ENCODE data around the gene TAAR1. TPM values are rescaled to one million over a fixed set of nuclear protein-coding genes. Genes with fewer than 3 reads are reported as not detected.
"Not testable (repeated sequence)": the region's sequence is repeated elsewhere in the genome, so short reads cannot be mapped to it uniquely, and the experiment has no call there.

Gene TAAR1
- total RNA-seq, 1 experiment from 2014 or later = not detected

DNA sequence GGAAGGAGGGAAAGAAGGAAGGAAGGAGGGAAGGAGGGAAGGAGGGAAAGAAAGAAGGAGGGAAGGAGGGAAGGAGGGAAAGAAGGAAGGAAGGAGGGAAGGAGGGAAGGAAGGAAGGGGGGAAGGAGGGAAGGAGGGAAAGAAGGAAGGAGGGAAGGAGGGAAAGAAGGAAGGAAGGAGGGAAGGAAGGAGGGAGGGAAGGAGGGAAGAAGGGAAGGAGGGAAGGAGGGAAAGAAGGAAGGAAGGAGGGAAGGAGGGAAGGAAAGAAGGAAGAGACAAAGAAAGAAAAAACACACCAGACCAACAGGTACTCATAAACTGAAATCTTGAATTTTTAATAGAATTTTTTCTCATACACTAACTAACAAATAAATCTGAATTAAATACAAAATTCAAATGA lies 58.1 kb downstream of the TAAR1 start:
- not testable (repeated sequence) for DNase-seq (ENCODE audit: extremely low read depth, low read depth)

DNA sequence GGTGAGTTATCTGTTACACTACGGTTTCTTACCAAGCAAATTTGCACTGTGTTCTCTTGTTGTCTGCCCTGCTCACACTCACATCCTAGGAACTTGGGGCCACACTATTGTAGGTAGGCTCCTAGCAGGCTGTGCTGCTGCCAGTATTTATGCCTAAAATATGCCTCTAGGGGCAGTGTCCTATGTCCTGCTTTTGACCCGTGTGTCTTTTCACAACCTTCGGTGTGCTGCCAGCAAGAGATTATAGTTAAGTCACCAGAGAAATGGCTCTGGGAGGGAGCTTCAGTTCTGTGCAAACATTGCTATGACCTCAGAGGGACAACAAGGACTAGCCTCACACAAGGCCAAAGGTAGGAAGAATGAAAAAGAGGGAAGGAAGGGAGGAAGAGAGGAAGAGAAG lies 60.5 kb downstream of the TAAR1 start:
- DNase-seq (ENCODE audit: extremely low read depth, low read depth) = peak; percentile 16

DNA sequence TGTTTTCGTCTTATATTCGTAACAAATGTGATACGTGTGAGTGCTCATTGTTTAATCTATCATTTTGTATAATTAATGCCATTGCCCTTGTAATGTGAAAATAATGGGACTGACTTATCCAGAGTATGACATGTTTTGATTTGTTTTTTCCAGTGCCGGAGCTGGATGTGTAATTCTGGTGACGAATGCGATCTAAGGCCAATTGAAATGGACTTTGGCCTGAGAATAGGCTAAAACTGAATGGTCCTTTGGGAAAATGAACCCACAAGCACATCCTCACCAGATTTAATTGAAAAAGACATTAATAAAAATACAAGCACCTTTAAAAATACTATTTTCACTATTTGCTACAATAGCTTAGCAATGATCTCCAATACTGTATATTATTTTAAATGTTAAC lies 62.8 kb downstream of the TAAR1 start:
- DNase-seq (ENCODE audit: extremely low read depth, low read depth) = no peak

Other genes with a start within 250 kb of the TAAR1 start
- gene STX7, start 146.1 kb downstream of the TAAR1 start, total RNA-seq (2014; rRNA removed; shearing (Covaris generic)) = 8.2 and 10.0 TPM in 2 replicates
- gene TAAR9, start 120.9 kb downstream of the TAAR1 start, total RNA-seq (2014; rRNA removed; shearing (Covaris generic)) = not detected in 2 replicates
- gene TAAR8, start 106.5 kb downstream of the TAAR1 start, total RNA-seq (2014; rRNA removed; shearing (Covaris generic)) = not detected in 2 replicates
- gene TAAR6, start 88.9 kb downstream of the TAAR1 start, total RNA-seq (2014; rRNA removed; shearing (Covaris generic)) = not detected in 2 replicates
- not detected in 2 replicates for gene TAAR5, start 69.4 kb downstream of the TAAR1 start, total RNA-seq (2014; rRNA removed; shearing (Covaris generic))
- gene TAAR2, start 34.9 kb downstream of the TAAR1 start, total RNA-seq (2014; rRNA removed; shearing (Covaris generic)) = not detected in 2 replicates
- not detected in 2 replicates for gene VNN1, start 54.9 kb upstream of the TAAR1 start, total RNA-seq (2014; rRNA removed; shearing (Covaris generic))
- not detected in 2 replicates for gene VNN2, start 98.7 kb upstream of the TAAR1 start, total RNA-seq (2014; rRNA removed; shearing (Covaris generic))
- gene SLC18B1, start 139.5 kb upstream of the TAAR1 start, total RNA-seq (2014; rRNA removed; shearing (Covaris generic)) = 21.2 and 21.3 TPM in 2 replicates
- gene RPS12, start 155.4 kb upstream of the TAAR1 start, total RNA-seq (2014; rRNA removed; shearing (Covaris generic)) = 2,409 and 2,686 TPM in 2 replicates

Measured in NCI-H460 (cell line).